DND-41 (cell line): ENCODE data around the gene LLGL1.

Source experiments
- ATAC-seq: fragments of 200-7000 bp; cut with Tn5 transposase; 3 replicates; pipeline ENCODE4 v1.9.1; 2021; ENCODE audit warnings: low read depth; ENCODE audit not compliant: insufficient read depth
- DNase-seq: peaks from one replicate; pipeline ENCODE4 v3.0.0-alpha.2; 2020
- H2AFZ ChIP-seq: 2 replicates; pipeline ENCODE4 v1.6.0; 2012; ENCODE audit warnings: low read depth, low read length
- H3K27ac ChIP-seq: 2 replicates; pipeline ENCODE4 v1.5.1; 2012; ENCODE audit warnings: low read length, inconsistent platforms
- H3K27me3 ChIP-seq: fragments of 200-600 bp; sonication (generic); 2 replicates; pipeline ENCODE4 v1.6.0; 2012; ENCODE audit warnings: low read length, mild to moderate bottlenecking, inconsistent platforms; ENCODE audit not compliant: insufficient read depth, poor library complexity
- H3K36me3 ChIP-seq: 2 replicates; pipeline ENCODE4 v1.5.1; 2012; ENCODE audit warnings: low read length, inconsistent platforms; ENCODE audit not compliant: insufficient read depth
- H3K4me1 ChIP-seq: 2 replicates; pipeline ENCODE4 v1.5.1; 2012; ENCODE audit warnings: mild to moderate bottlenecking, low read length; ENCODE audit not compliant: insufficient read depth
- H3K4me2 ChIP-seq: 2 replicates; pipeline ENCODE4 v1.6.0; 2012; ENCODE audit warnings: mild to moderate bottlenecking, moderate library complexity, low read length, inconsistent platforms; ENCODE audit not compliant: insufficient read depth
- H3K4me3 ChIP-seq, 2 experiments: fragments of 200-600 bp in 1 of 2; shearing (Covaris generic) in 1 of 2; 2 replicates each; pipeline ENCODE4 v1.5.1; 2012 to 2016; ENCODE audit warnings: inconsistent platforms in 2 of 2, low read length in 2 of 2, mild to moderate bottlenecking in 2 of 2, low read depth in 1 of 2, moderate library complexity in 1 of 2
- H3K79me2 ChIP-seq: 2 replicates; pipeline ENCODE4 v1.6.0; 2012; ENCODE audit warnings: low read length, inconsistent platforms; ENCODE audit not compliant: insufficient read depth
- H3K9ac ChIP-seq: 2 replicates; pipeline ENCODE4 v1.6.0; 2012; ENCODE audit warnings: low read depth, mild to moderate bottlenecking, inconsistent platforms, low read length, moderate library complexity
- H3K9me3 ChIP-seq: 2 replicates; pipeline ENCODE4 v1.5.1; 2012; ENCODE audit warnings: low read length, moderate library complexity, mild to moderate bottlenecking, inconsistent platforms; ENCODE audit not compliant: insufficient read depth, severe bottlenecking
- H4K20me1 ChIP-seq: 2 replicates; pipeline ENCODE4 v1.6.0; 2012; ENCODE audit warnings: low read length; ENCODE audit not compliant: insufficient read depth
- EZH2 ChIP-seq: IDR thresholded peaks from 3 replicates; pipeline ENCODE4 v1.6.1; 2012; ENCODE audit warnings: borderline replicate concordance, low read depth, mild to moderate bottlenecking, moderate library complexity, low read length, inconsistent platforms; ENCODE audit not compliant: severe bottlenecking
- TF ChIP-seq, protein P1 (sequence below): IDR thresholded peaks from 2 replicates; pipeline ENCODE4 v1.5.1; 2012; ENCODE audit warnings: borderline replicate concordance, low read length, moderate library complexity, mild to moderate bottlenecking; ENCODE audit not compliant: poor library complexity, severe bottlenecking; ENCODE audit errors: extremely low read depth

LLGL1 gene

DNA sequence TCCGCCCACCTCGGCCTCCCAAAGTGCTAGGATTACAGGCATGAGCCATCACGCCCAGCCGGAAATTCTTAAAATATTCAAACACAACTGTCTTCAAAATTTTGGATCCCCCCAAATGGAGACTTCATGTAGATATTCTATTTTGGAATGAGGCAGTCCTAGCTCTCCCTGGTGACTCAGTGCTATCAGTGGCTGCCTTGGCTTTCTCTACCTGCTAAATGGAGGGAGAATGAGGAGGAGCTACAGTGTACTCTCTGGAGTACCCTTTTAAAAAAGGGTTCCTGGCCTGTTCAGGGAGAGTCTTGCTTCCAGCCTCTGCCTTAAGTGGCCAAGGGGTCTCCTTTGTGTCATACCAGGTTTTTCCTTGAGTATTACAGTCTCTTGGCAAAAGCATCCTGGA is 31.0 kb upstream of the LLGL1 start:
- peaks cover 83% of the 10 kb centered on the region for H4K20me1 ChIP-seq
- H3K27ac ChIP-seq, result no peak overlapping the region
- TF ChIP-seq, protein P1, sequence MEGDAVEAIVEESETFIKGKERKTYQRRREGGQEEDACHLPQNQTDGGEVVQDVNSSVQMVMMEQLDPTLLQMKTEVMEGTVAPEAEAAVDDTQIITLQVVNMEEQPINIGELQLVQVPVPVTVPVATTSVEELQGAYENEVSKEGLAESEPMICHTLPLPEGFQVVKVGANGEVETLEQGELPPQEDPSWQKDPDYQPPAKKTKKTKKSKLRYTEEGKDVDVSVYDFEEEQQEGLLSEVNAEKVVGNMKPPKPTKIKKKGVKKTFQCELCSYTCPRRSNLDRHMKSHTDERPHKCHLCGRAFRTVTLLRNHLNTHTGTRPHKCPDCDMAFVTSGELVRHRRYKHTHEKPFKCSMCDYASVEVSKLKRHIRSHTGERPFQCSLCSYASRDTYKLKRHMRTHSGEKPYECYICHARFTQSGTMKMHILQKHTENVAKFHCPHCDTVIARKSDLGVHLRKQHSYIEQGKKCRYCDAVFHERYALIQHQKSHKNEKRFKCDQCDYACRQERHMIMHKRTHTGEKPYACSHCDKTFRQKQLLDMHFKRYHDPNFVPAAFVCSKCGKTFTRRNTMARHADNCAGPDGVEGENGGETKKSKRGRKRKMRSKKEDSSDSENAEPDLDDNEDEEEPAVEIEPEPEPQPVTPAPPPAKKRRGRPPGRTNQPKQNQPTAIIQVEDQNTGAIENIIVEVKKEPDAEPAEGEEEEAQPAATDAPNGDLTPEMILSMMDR, result no peak
- TF ChIP-seq EZH2, result no peak
- H3K4me2 ChIP-seq, result no peak overlapping the region
- no peak for ATAC-seq
- no peak overlapping the region for H3K9ac ChIP-seq
- peaks cover 18% of the 10 kb centered on the region for H3K4me1 ChIP-seq
- no peaks in the 10 kb centered on the region for H3K9me3 ChIP-seq
- no peak overlapping the region for H3K4me3 ChIP-seq
- peaks cover 97% of the 10 kb centered on the region for H3K79me2 ChIP-seq
- no peak for DNase-seq
- no peak overlapping the region for H2AFZ ChIP-seq
- no peaks in the 10 kb centered on the region for H3K27me3 ChIP-seq
- H3K36me3 ChIP-seq, result peaks cover 91% of the 10 kb centered on the region

DNA sequence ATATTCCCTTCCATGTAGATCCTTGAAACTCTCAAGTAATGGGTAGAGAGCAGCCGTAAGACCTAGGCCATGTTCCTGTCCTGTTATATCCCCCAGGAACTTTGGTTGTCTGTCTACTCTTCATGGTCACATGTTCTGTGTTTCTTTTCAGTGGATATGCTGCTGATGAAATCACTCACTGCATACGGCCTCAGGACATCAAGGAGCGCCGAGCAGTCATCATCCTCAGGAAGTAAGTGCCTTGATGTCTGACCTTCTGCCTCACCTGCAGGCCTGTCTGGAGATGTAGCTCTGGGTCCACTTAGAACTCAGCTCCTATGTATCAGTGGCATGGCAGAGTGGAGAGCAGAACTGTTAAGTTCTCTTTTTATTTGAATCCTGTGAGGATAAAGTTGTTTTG is 30.6 kb upstream of the LLGL1 start:
- peaks cover 97% of the 10 kb centered on the region for H3K79me2 ChIP-seq
- H3K4me3 ChIP-seq, result no peak overlapping the region
- peaks cover 14% of the 10 kb centered on the region for H3K4me1 ChIP-seq
- H3K27ac ChIP-seq, result no peak overlapping the region
- peaks cover 83% of the 10 kb centered on the region for H4K20me1 ChIP-seq
- TF ChIP-seq, protein P1, result no peak
- no peak for TF ChIP-seq EZH2
- H3K27me3 ChIP-seq, result no peaks in the 10 kb centered on the region
- no peaks in the 10 kb centered on the region for H3K9me3 ChIP-seq
- ATAC-seq, result no peak
- peaks cover 91% of the 10 kb centered on the region for H3K36me3 ChIP-seq
- DNase-seq, result no peak
- no peak overlapping the region for H3K9ac ChIP-seq
- H2AFZ ChIP-seq, result no peak overlapping the region
- H3K4me2 ChIP-seq, result no peak overlapping the region

DNA sequence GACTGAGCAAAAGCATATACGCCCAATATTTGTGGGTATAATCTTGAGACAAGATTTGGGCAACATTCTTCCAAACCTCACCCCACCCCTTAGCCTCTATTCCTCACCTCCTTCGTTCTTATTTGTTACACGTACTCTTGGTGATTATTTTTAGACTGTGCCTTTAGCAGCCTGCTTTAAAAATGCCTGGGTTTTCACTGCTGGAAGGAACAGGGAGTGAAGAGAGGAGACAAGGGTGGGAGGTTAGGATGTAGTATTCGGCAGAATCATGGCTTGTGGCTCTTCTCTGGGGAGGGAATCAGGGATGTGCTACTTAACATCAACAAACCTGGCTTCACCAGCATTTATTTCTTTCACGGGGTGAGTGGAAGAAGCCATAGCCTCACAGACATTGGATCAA is 30.2 kb upstream of the LLGL1 start:
- ATAC-seq, result no peak
- peaks cover 89% of the 10 kb centered on the region for H3K36me3 ChIP-seq

More for the DNA sequence above, 30.2 kb upstream of the LLGL1 start:
- Histone ChIP-seq H3K4me3 (no peak overlapping the region), H4K20me1 (peaks cover 83% of the 10 kb centered on the region), H3K4me2 (no peak overlapping the region), H2AFZ (no peak overlapping the region), H3K9me3 (no peaks in the 10 kb centered on the region), H3K27ac (no peak overlapping the region), H3K4me1 (peaks cover 11% of the 10 kb centered on the region), H3K79me2 (peaks cover 97% of the 10 kb centered on the region), H3K27me3 (no peaks in the 10 kb centered on the region), H3K9ac (no peak overlapping the region)
- TF ChIP-seq, protein P1, result no peak
- no peak for TF ChIP-seq EZH2
- DNase-seq, result no peak
